Psoas muscle (tissue), 8 donors: ENCODE measurements around the gene KRT34. TPM values are rescaled to one million over a fixed set of nuclear protein-coding genes. Genes with fewer than 3 reads are reported as not detected.

Experiments used
- ATAC-seq, 4 donors: fragments of 200-7000 bp; cut with Tn5 transposase; one replicate each; pipeline ENCODE4 v1.9.1; 2020; ENCODE audit warnings: moderate library complexity in 3 of 4, mild to moderate bottlenecking in 2 of 4
- DNase-seq, 2 donors: peaks; one replicate each; pipeline ENCODE4 v3.0.0-alpha.2; 2020
- H3K27ac ChIP-seq: fragments of 200-600 bp; one replicate; pipeline ENCODE4 v1.8.0; 2022
- H3K27me3 ChIP-seq, 3 donors: fragments of 200-600 bp in 1 of 3; one replicate each; pipeline versions ENCODE4 v1.6.1 to v1.8.0; 2013 to 2022; ENCODE audit warnings: low read length in 2 of 3, mild to moderate bottlenecking in 2 of 3, moderate library complexity in 1 of 3; ENCODE audit not compliant: insufficient read depth in 3 of 3
- H3K36me3 ChIP-seq, 2 donors: fragments of 200-600 bp in 1 of 2; one replicate each; pipeline versions ENCODE4 v1.6.1 to v1.8.0; 2013 to 2022; ENCODE audit warnings: low read depth in 1 of 2, mild to moderate bottlenecking in 1 of 2, moderate library complexity in 1 of 2; ENCODE audit not compliant: insufficient read depth in 1 of 2
- H3K4me1 ChIP-seq: fragments of 200-600 bp; one replicate; pipeline ENCODE4 v1.8.0; 2022
- H3K4me3 ChIP-seq: fragments of 200-600 bp; one replicate; pipeline ENCODE4 v1.8.0; 2022; ENCODE audit warnings: mild to moderate bottlenecking
- H3K9me3 ChIP-seq: fragments of 200-600 bp; one replicate; pipeline ENCODE4 v1.8.0; 2022
- CTCF ChIP-seq: fragments of 200-600 bp; IDR thresholded peaks from one replicate; pipeline ENCODE4 v1.8.0; 2022; ENCODE audit warnings: antibody characterized with exemption
- WGBS, 3 donors: extraction: QIAGEN DNeasy Blood & Tissue Kit; methylation state at CpG; one replicate each; pipeline versions ENCODE4 v1.1.6 to v1.1.7; 2013; 5-methylcytosine and 5-hydroxymethylcytosine counted together
- intact Hi-C, 2 donors: fragments of 100-400 bp; cut with DNase I; formaldehyde crosslinking; loops; one replicate each; pipeline versions ENCODE4 v1.11.0 to v1.14.2; 2022
- polyA plus RNA-seq, 3 donors: library from polyadenylated mRNA; stranded (reverse); fragments of 200-250 nt; gene quantifications; one replicate each; pipeline ENCODE4 v1.2.3, GENCODE V29; 2013
- total RNA-seq, 4 donors: library from RNA; stranded (reverse); fragmentation: NEBNext Ultra II Directional in 2 of 4; extraction: Animal tissue kit (Norgen Biotek cat#: 25700) in 2 of 4; gene quantifications; one replicate each; pipeline versions ENCODE4 v1.2.1 to v1.2.4, GENCODE V29; 2021 to 2023
- donor health status: healthy with polysubstance abuse.
- donor health status: DM: no; HTN: no; CAD: no; lungs with moderate emphysema.
- donor health status: Bipolar disorder and iron deficiency.
- donor health status: healthy.
- donor health status: DM: yes; HTN: yes; CAD: no.
- donor health status: DM: no; HTN: no; CAD: no.
- donor health status: DM: no; HTN: no; CAD: no.
- donor health status: DM: yes; HTN: yes; CAD: no.

The KRT34 gene
- total and polyA plus RNA-seq, 7 donors, result not detected

- Histone ChIP-seq H3K27me3 (peaks cover 0 to 2% (median 0%) of the 10 kb centered on the region in 3 donors), H3K36me3 (no peaks in the 10 kb centered on the region), H3K9me3 (no peaks in the 10 kb centered on the region), H3K27ac (no peak overlapping the region), H3K4me1 (peaks cover 5% of the 10 kb centered on the region), H3K4me3 (no peak overlapping the region)
- DNase-seq (no peak), ATAC-seq (no peak)
- WGBS, 3 donors, result 87 to 88% (median 88%) methylated on average over 7 of the region's 7 CpGs
- intact Hi-C loops, result loop anchor here in 1 of 2 donors (10.0 kb wide), 1 partner anchor 227 kb away; no protein-coding TSS in a partner anchor
- no peak for TF ChIP-seq CTCF
These were observed 36.2 kb upstream of the KRT34 start for GRCh38 chr17:41418116-41418860.

- intact Hi-C loops, result loop anchor here in 1 of 2 donors (10.0 kb wide), 1 partner anchor 227 kb away; no protein-coding TSS in a partner anchor
- H3K27ac ChIP-seq, result no peak overlapping the region
- 52 to 56% (median 56%) methylated on average over 4 of the region's 4 CpGs for WGBS, 3 donors
- H3K27me3 ChIP-seq, result peaks cover 0 to 2% (median 0%) of the 10 kb centered on the region in 3 donors
- peak; percentile 13 for TF ChIP-seq CTCF
- H3K4me1 ChIP-seq, result peaks cover 5% of the 10 kb centered on the region
- ATAC-seq, result no peak
- no peaks in the 10 kb centered on the region for H3K9me3 ChIP-seq
- no peaks in the 10 kb centered on the region for H3K36me3 ChIP-seq
- no peak overlapping the region for H3K4me3 ChIP-seq
- DNase-seq, result no peak
These were observed 35.5 kb upstream of the KRT34 start for GRCh38 chr17:41417576-41418015.

- Histone ChIP-seq H3K36me3 (no peaks in the 10 kb centered on the region), H3K27me3 (no peaks in the 10 kb centered on the region), H3K4me1 (peaks cover 5% of the 10 kb centered on the region), H3K9me3 (no peaks in the 10 kb centered on the region), H3K27ac (no peak overlapping the region), H3K4me3 (no peak overlapping the region)
- no peak for DNase-seq
- TF ChIP-seq CTCF, result no peak
- intact Hi-C loops, result loop anchor here in 1 of 2 donors (10.0 kb wide), 1 partner anchor 228 kb away; no protein-coding TSS in a partner anchor
- WGBS, 3 donors, result 86 to 95% (median 86%) methylated on average over 6 of the region's 6 CpGs
- ATAC-seq, result no peak
These were observed 35.0 kb upstream of the KRT34 start for GRCh38 chr17:41417127-41417526.

GRCh38 chr17:41416479-41416878, 34.4 kb upstream of the KRT34 start:
- Histone ChIP-seq H3K27ac (peak overlapping the region; percentile 65), H3K4me3 (no peak overlapping the region), H3K27me3 (no peaks in the 10 kb centered on the region), H3K9me3 (no peaks in the 10 kb centered on the region), H3K36me3 (no peaks in the 10 kb centered on the region), H3K4me1 (peaks cover 5% of the 10 kb centered on the region)
- peak in 3 of 4 donors; percentile 48 to 56 (median 50) for ATAC-seq
- DNase-seq, result no peak
- TF ChIP-seq CTCF, result no peak
- intact Hi-C loops, result loop anchor here in 1 of 2 donors (10.0 kb wide), 1 partner anchor 228 kb away; no protein-coding TSS in a partner anchor
- WGBS, 3 donors, result 57 to 70% (median 60%) methylated on average over 5 of the region's 5 CpGs
